Measurements from ENCODE around the gene SPINK8.
"Not testable (repeated sequence)": the region's sequence is repeated elsewhere in the genome, so short reads cannot be mapped to it uniquely, and the experiment has no call there.

SPINK8 gene

DNA sequence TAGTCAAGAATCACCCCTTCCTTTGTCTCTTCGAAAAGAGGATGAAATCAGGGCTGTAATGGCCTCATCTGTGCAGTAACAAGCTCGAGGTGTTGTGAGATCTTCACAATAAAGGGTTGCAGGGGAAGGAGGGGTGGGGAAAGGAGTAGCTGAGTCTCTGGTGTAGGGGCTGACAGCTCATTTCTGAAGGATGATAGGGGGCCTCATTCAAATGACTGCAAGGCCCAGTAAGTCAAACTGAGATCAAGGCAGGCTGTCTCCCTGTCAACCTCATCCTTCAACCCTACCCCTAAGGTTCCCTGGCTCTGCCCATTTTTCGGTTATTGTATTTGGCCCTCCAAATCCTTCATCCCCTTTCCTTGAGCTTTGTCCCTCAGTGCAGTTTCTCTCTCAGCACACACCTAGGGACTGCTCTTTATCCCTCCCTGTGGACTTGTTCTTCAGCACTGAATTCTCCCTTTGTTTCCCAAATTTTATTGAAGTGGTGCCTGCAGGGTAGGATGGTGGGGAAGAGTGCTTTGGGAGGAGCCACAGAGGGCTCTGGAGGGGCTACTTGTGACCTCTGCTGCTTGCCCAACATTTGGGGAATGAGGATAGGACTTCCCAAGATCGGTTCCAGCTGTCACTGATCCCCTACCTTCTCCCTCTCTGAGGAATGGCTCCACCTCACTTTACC lies 54.4 kb downstream of the SPINK8 start:
- no peak for DNase-seq (ENCODE audit: low read depth in 2 of 2)

DNA sequence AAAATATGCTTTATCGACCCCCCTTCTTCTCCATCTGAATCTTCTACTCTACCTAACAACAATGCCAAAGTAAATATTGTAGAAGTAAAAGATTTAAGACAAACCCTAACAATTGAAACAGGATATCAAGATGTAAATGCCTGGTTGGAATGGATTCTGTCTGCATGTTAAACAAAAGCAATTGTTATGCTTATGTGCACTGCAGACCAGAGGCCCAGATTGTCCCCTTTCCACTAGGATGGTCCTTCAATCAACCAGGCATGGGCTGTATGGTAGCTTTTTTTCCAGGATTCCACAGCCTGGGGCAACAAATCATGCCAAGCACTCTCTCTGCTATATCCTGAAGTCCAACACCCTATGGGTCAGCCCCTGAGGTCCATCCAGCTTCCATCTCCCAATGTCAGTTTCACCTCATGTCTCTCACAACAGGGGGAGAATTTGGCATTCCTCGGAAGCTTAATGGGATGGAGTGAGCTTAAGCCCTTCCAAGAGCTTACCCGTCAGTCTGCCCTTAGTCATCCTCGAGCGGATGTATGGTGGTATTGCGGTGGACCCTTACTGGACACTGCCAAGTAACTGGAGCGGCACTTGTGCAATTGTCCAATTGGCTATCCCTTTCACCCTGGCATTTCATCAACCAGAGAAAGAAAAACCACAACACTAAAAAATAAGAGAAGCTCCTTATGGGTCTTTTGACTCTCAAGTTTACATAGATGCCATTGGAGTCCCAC lies 56.4 kb downstream of the SPINK8 start:
- no peak for DNase-seq (ENCODE audit: low read depth in 2 of 2)

DNA sequence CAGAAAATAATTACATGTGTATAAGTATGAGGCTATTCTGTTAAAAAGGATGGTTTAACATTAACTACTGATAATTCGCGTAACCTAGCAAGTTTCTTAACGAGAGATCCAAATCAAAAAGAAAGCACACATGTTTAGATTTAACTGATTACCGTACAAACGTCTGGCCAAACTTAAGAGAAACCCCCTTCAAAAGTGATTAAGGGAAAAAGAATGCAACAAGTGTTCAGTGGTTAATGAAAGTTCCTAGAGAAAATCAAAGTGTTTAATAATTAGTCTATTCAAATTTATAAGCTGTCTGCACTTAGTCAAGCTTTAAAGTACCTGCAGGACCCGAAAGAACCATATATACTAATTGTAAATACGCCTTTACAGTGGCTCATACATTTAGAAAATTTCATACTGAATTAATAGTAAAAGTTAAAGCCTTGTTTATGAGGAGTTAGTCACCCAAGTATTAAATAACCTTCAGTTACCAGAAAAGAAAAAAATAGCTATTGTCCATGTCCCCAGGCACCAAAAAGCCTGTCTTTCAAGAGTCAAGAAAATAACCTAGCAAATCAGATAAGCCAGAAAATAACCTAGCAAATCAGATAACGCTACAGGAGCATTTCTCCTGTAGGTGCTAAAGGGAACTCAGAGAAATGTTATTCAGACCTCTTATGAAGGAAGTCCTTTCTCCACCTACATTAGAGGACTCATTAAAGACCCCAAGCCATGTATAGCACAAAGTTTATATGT lies 58.0 kb downstream of the SPINK8 start:
- no peak for DNase-seq (ENCODE audit: low read depth in 2 of 2)

DNA sequence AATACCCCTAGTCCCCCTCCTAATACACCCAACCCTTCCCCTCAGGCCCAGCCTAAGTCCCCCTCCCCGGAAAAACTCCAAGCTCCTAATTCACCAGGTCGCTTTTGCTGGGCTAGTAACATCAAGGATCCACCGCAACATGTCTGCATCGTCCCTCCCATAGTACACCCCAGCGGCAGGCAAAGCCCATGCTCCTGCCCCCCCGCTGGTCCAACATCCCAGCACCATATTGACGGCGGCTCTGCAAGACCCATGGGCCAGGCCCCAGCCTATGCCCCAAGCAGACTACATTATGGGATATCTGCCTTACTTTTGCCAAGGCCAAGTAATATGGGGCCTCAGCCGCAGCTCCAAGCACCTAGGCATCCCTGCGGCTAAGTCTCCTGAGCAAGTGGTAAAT lies 59.0 kb downstream of the SPINK8 start:
- DNase-seq (ENCODE audit: low read depth in 2 of 2), result no peak

DNA sequence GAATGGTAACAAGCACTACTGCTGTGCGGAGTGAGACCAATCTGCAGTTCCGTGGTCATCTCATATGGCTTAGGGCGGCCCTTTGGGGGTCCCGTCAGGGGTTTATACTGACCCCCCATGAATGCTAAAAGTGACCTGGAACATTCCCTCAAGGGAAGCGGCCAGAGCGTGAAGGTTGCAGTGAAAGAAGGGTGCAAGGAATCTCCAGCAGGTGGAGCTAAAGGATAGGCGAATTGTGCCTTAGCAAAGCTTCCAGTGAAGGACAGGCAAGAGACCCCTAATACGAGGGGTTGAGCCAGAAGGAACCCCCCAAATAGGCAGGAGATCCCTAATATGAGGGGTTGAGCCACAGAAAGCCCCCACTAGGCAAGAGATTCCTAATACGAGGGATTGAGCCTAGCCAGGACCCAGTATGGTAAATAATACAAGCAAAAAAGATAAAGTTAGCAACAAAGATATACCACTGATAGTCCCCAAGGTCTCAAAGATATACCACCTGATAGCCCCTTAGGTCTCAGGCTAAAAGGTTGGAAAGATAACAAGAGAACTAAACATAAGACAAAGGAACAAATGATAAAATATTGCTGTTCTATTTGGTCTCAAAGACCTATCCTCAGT lies 59.8 kb downstream of the SPINK8 start:
- DNase-seq (ENCODE audit: low read depth in 2 of 2), result peak in 1 of 2 donors; percentile 16

DNA sequence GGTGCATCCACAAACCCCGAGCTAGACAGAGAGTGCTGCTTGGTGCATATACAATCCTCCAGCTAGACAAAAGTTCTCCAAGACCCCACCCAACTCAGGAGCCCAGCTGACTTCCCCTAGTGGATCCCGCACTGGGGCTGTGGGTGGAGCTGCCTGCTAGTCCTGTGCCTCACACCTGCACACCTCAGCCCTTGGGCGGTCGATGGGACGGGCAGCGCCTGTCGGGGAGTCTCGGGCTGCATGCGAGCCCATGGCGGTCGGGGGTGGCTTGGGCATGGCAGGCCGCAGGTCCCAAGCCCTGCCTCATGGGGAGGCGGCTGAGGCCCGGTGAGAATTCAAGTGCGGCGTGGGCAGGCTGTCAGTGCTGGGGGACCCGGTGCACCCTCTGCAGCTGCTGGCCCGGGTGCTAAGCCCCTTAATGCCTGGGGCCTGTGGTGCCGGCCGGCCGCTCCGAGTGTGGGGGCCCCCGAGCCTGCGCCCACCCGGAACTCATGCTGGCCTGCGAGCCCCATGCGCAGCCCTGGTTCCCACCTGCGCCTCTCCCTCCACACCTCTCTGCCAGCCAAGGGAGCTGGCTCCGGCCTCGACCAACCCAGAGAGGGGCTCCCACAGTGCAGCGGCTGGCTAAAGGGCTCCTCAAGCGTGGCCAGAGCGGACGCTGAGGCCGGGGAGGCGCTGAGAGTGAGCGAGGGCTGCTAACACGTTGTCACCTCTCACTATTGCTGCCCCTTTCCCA lies 61.5 kb downstream of the SPINK8 start:
- no peak for DNase-seq (ENCODE audit: low read depth in 2 of 2)

DNA sequence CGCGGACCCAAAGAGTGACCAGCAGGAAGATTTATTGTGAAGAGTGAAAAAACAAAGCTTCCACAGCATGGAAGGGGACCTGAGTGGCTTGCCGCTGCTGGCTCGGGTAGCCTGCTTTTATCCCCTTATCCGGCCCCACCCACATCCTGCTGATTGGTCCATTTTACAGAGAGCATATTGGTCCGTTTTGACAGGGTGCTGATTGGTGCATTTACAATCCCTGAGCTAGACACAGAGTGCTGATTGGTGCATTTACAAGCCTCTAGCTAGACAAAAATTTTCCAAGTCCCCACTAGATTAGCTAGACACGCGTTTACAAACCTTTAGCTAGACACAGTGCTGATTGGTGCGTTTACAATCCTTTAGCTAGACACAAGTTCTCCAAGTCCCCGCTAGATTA lies 62.2 kb downstream of the SPINK8 start:
- DNase-seq (ENCODE audit: low read depth in 2 of 2), result not testable (repeated sequence)

DNA sequence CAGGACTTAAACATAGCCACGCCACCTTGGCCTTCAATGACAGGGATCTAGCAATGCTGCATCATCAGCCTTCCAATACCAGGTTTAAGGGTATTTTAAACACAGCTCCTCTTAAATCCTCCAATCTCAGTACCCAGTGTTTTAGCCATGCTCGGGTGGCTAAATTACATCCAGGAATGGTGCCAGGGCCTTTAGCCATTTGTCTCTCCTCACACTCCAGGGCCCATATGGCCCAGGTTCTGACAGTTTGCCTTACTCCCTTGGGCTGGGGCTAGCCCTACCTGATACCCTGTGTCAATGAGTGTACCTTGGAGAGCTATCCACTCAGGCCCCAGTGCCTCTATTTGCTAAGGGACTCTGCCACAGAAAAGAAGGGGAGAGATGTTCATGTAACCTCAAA lies 63.2 kb downstream of the SPINK8 start:
- no peak for DNase-seq (ENCODE audit: low read depth in 2 of 2)

DNA sequence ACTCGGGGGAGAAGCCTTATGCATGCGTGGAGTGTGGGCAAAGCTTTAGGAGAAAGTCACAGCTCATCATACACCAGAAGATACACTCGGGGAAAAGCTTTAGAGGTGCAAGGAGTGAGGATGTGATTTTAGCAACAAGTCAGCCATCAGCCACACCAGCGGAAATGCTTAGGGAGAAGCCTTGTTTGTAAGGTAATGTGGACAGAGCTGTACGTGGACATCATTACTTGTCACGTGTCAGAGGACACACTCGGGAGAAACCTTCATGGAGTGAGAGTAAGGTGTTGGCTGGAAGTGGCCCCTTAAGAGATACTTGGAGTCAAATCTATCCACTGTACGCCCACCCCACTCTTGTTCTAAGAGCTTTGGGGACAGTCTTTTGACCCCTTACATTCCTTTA lies 63.9 kb downstream of the SPINK8 start:
- DNase-seq (ENCODE audit: low read depth in 2 of 2), result no peak

DNA sequence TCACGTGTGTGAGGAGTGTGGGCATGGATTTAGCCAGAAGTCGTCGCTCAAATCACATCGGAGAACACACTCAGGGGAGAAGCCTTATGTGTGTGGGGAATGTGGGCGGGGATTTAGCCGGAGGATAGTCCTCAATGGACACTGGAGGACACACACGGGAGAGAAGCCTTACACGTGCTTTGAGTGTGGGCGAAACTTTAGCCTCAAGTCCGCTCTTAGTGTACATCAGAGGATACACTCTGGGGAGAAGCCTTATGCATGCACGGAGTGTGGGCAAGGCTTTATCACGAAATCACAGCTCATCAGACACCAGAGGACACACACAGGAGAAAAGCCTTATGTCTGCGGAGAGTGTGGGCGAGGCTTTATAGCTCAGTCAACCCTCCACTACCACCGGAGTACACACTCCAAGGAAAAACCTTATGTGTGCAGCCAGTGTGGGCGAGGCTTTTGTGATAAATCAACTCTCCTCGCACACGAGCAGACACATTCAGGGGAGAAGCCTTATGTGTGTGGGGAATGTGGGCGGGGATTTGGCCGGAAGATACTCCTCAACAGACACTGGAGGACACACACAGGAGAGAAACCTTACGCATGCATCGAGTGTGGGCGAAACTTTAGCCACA lies 64.4 kb downstream of the SPINK8 start:
- no peak for DNase-seq (ENCODE audit: low read depth in 2 of 2)

DNA sequence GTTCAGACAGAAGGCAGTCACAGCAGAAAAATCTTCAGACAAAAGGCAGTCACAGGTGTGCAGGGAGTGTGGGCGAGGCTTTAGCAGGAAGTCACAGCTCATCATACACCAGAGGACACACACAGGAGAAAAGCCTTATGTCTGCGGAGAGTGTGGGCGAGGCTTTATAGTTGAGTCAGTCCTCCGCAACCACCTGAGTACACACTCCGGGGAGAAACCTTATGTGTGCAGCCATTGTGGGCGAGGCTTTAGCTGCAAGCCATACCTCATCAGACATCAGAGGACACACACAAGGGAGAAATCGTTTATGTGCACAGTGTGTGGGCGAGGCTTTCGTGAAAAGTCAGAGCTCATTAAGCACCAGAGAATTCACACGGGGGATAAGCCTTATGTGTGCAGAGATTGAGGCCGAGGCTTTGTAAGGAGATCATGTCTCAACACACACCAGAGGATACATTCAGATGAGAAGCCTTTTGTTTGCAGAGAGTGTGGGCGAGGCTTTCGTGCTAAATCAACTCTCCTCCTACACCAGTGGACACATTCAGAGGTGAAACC lies 65.0 kb downstream of the SPINK8 start:
- peak; percentile 56 to 60 for DNase-seq (ENCODE audit: low read depth in 2 of 2)

DNA sequence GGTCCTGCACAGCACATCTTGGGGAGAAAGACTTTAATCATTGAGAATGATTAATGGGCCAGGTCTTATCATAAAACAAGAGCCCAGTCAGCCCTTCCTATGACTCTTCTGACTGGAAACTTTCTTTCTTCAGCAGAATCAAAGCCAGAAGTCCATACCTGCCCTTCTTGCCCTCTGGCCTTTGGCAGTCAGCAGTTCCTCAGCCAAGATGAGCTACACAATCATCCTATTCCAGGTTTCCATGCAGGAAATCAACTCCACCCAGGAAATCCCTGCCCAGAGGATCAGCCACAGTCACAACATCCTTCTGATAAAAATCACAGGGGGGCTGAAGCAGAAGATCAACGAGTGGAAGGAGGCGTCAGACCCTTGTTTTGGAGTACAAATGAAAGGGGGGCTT lies 65.7 kb downstream of the SPINK8 start:
- no peak for DNase-seq (ENCODE audit: low read depth in 2 of 2)

DNA sequence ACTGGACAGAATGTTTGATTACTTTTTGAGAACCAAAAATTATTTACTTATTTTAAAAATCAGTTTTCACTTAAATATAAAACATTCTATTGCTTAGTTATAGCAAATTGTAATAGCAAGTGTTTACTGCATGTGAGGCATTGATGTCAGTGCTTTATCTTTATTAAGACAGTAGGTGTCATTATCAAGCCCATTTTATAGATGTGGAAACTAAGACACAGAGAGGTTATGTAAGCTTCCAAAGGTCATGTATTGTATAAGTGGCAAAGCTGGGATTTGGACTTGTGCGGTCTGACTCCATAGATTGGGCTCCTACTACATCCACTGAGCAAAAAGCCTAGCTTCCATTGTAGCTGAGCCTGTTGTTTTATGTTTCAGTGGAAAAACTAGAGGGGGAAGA lies 74.9 kb downstream of the SPINK8 start:
- no peak for DNase-seq (ENCODE audit: low read depth in 2 of 2)

All from stimulated activated CD4-positive, alpha-beta T cell treated with anti-CD3 and anti-CD28 coated beads, Interleukin-1b, Interleukin-23, amount 100 ng/mL, for 1 hour (primary cell).